ENCODE data around the gene POLR2B. TPM values are rescaled to one million over a fixed set of nuclear protein-coding genes. Genes with fewer than 3 reads are reported as not detected.

The POLR2B gene
- total RNA-seq, 1 donor from 2014 or later, result 95.5 TPM

- peaks cover 42% of the 10 kb centered on the region for H3K36me3 Mint-ChIP-seq (ENCODE audit: low read depth, unreplicated experiment)
- no peak for TF ChIP-seq CTCF (IDR thresholded peaks at IDR 0.05; ENCODE audit: unreplicated experiment)
- no peaks in the 10 kb centered on the region for H3K4me1 Mint-ChIP-seq (ENCODE audit: unreplicated experiment)
- no peak overlapping the region for H3K27ac Mint-ChIP-seq (ENCODE audit: unreplicated experiment)
- peak overlapping the region; percentile 51 for H3K4me3 Mint-ChIP-seq (ENCODE audit: unreplicated experiment)
- no peaks in the 10 kb centered on the region for H3K9me3 Mint-ChIP-seq (ENCODE audit: unreplicated experiment)
- H3K27me3 Mint-ChIP-seq (ENCODE audit: unreplicated experiment), result no peaks in the 10 kb centered on the region
- no peak for DNase-seq (ENCODE audit: low spot score)
Measured at GRCh38 chr4:56995525-56995924, 16.8 kb downstream of the POLR2B start.

GRCh38 chr4:56999751-57000150 is 21.1 kb downstream of the POLR2B start:
- Mint-ChIP-seq H3K9me3 (ENCODE audit: unreplicated experiment) (no peaks in the 10 kb centered on the region), H3K27me3 (ENCODE audit: unreplicated experiment) (no peaks in the 10 kb centered on the region), H3K4me1 (ENCODE audit: unreplicated experiment) (no peaks in the 10 kb centered on the region), H3K27ac (ENCODE audit: unreplicated experiment) (no peak overlapping the region), H3K36me3 (ENCODE audit: low read depth, unreplicated experiment) (peaks cover 33% of the 10 kb centered on the region), H3K4me3 (ENCODE audit: unreplicated experiment) (no peak overlapping the region)
- DNase-seq (ENCODE audit: low spot score), result no peak
- no peak for TF ChIP-seq CTCF (IDR thresholded peaks at IDR 0.05; ENCODE audit: unreplicated experiment)

GRCh38 chr4:57013543-57014120 is 34.9 kb downstream of the POLR2B start:
- DNase-seq (ENCODE audit: low spot score), result no peak
- no peak overlapping the region for H3K4me3 Mint-ChIP-seq (ENCODE audit: unreplicated experiment)
- TF ChIP-seq CTCF (IDR thresholded peaks at IDR 0.05; ENCODE audit: unreplicated experiment), result no peak
- no peaks in the 10 kb centered on the region for H3K27me3 Mint-ChIP-seq (ENCODE audit: unreplicated experiment)
- H3K27ac Mint-ChIP-seq (ENCODE audit: unreplicated experiment), result no peak overlapping the region
- H3K4me1 Mint-ChIP-seq (ENCODE audit: unreplicated experiment), result no peaks in the 10 kb centered on the region
- no peaks in the 10 kb centered on the region for H3K9me3 Mint-ChIP-seq (ENCODE audit: unreplicated experiment)
- peaks cover 20% of the 10 kb centered on the region for H3K36me3 Mint-ChIP-seq (ENCODE audit: low read depth, unreplicated experiment)

- Mint-ChIP-seq H3K4me3 (ENCODE audit: unreplicated experiment) (no peak overlapping the region), H3K36me3 (ENCODE audit: low read depth, unreplicated experiment) (peaks cover 31% of the 10 kb centered on the region), H3K27ac (ENCODE audit: unreplicated experiment) (no peak overlapping the region), H3K9me3 (ENCODE audit: unreplicated experiment) (no peaks in the 10 kb centered on the region), H3K4me1 (ENCODE audit: unreplicated experiment) (peaks cover 5% of the 10 kb centered on the region), H3K27me3 (ENCODE audit: unreplicated experiment) (no peaks in the 10 kb centered on the region)
- TF ChIP-seq CTCF (IDR thresholded peaks at IDR 0.05; ENCODE audit: unreplicated experiment), result no peak
- DNase-seq (ENCODE audit: low spot score), result no peak
Measured at GRCh38 chr4:57018980-57019379, 40.3 kb downstream of the POLR2B start.

- H3K4me3 Mint-ChIP-seq (ENCODE audit: unreplicated experiment), result no peak overlapping the region
- DNase-seq (ENCODE audit: low spot score), result no peak
- H3K27ac Mint-ChIP-seq (ENCODE audit: unreplicated experiment), result peak overlapping the region; percentile 65
- H3K9me3 Mint-ChIP-seq (ENCODE audit: unreplicated experiment), result no peaks in the 10 kb centered on the region
- peaks cover 5% of the 10 kb centered on the region for H3K4me1 Mint-ChIP-seq (ENCODE audit: unreplicated experiment)
- TF ChIP-seq CTCF (IDR thresholded peaks at IDR 0.05; ENCODE audit: unreplicated experiment), result no peak
- H3K36me3 Mint-ChIP-seq (ENCODE audit: low read depth, unreplicated experiment), result peaks cover 40% of the 10 kb centered on the region
- H3K27me3 Mint-ChIP-seq (ENCODE audit: unreplicated experiment), result no peaks in the 10 kb centered on the region
Measured at GRCh38 chr4:57020467-57021101, 41.9 kb downstream of the POLR2B start.
